ENCODE measurements around the gene AFF1.

AFF1 gene

DNA sequence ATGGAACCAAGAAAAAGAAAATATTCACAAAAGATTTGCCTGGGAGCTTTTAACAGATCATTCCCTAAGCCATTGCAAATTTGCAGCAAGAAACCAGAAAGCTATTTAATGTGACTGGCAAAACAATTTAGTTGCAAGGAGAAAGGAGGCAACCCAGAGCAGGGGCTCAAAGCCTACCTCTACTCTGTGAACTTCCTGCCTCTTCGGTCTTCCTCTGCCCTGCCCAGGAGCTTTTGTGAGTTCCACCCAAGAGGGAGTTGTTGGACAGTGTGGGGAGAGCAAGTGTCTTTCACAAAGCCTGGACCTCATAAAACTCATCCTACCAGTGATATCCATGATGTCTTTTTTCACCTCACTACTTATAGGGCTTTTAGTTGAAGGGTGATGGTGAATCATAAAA, 107.4 kb downstream of the AFF1 start:
- DNase-seq, result no peak

- DNase-seq, result no peak
These were observed 108.4 kb downstream of the AFF1 start for GRCh38 chr4:87042986-87043820.

DNA sequence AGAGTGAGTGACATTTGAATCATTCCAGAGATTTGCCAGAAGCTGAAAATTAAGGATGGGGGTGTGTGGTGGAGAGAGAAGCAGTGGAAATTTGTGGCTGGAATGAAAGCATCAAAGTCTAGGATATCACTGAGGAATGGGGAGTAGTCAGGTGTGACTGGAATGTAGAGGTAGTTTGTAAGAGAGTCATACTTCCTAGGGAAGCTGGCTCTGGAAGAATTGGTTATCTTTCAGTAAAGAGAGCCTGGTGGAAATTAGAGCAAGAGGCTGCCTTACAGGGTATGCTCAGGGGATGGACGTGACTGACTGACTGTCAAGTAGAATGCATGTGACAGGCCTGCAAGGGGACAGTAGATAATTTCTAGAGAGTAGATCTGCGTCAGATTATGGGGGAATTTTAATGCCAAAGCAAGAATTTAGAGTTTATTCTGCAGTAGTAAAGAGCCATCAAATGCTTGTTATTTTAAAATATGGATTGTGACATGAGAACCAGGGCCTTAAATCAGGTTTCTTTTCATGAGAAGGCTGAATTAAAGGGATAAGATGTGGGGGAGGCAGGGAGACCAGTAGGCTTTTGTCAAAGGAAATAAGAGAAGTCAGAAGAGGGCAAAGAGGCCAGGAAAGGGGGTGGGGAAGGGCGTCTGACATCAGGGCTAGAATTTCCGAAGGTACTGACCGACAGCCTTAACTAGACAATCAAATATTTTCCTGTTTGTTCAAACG, 109.9 kb downstream of the AFF1 start:
- DNase-seq, result no peak

- DNase-seq, result no peak
These were observed 110.4 kb downstream of the AFF1 start for GRCh38 chr4:87045234-87045558.

DNA sequence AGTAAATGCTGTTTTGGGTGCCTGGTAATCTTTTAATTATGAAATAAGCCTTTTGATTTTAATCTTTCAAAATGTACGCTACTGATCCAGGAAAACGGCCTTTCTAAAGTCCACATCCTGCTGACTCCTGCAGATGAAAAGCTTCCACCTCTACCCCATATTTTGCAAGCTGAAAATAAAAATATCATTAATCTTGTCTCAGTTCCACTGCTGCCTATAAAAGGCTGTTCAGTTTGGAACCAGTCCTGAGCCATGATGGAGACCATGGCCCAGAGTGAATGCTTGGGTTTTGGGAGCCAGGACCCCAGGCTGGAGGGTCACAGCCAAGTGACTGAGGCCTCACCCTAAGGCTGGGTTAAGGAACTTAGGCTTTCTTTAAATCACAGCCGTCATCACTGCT, 110.8 kb downstream of the AFF1 start:
- no peak for DNase-seq

DNA sequence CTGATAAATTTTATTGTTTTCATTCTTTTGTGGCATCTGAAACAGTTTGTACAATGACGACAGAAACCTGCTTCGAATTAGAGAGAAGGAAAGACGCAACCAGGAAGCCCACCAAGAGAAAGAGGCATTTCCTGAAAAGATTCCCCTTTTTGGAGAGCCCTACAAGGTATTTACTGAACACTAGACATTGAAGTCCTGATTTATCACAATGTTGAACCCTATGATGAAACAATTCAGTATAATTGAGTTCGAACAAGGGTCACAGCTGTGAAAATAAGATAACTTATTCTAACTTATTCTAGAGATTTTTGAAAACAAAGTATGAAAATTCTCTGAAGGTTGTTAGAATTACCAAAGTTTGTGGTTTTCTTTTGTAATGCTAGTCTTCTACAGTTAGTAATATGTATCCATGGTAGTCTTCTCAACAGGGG, 111.3 kb downstream of the AFF1 start:
- no peak for DNase-seq

DNA sequence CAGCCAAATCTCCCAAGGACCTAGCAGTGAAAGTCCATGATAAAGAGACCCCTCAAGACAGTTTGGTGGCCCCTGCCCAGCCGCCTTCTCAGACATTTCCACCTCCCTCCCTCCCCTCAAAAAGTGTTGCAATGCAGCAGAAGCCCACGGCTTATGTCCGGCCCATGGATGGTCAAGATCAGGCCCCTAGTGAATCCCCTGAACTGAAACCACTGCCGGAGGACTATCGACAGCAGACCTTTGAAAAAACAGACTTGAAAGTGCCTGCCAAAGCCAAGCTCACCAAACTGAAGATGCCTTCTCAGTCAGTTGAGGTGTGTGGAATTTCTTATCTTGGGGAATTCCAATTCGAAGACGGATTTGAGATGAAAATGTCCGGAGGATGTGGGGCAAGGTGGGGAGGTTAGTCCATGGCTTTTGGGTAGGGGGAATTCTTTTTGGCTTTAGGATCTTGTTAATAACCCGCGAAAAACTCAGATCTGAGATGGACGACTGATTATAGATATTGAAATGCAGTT, 112.5 kb downstream of the AFF1 start:
- DNase-seq, result no peak

- DNase-seq, result no peak
These were observed 114.7 kb downstream of the AFF1 start for GRCh38 chr4:87049508-87049907.

GRCh38 chr4:87050596-87050995, 115.8 kb downstream of the AFF1 start:
- no peak for DNase-seq

DNA sequence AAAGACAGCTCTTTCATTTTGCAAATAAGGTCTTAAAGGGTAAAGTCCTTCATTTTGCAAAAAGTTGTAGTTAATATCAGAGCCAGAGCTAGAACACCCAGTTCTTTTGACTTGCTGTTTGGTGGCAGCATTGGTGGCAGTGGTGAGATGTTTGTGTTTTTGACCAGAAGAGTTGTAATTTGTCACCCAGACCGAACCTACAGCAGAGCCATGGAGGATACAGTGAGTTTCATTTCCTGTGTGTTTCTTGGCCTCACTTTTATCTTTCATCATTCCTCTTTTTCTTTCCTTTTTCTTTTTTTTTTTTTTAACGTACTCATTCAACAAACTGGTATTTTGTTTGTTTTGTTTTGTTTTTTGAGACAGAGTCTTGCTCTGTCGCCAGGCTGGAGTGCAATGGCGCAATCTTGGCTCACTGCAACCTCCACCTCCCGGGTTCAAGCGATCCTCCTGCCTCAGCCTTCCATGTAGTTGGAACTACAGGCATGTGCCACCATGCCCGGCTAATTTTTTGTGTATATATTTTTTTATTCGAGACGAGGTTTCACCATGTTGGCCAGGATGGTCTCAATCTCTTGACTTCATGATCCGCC, 116.4 kb downstream of the AFF1 start:
- DNase-seq, result no peak

DNA sequence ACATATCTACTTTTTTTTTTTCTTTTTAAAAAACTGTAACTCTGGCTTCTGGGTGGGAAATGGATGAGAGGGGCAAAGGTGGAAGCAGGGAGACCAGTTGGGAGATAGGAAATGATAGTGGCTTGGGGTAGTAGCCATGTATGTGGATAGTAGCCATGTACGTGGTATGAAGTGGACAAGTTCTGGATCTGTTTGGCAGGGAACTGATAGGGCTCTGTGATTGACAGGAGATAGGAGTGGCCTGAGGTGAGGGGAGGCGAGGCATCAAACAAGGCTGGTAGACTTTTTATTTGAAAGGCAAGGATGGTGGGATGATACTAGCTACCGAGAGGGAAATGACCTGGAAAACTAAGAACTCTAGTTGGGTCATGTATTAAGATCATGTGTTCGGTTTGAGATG, 117.8 kb downstream of the AFF1 start:
- DNase-seq, result no peak

GRCh38 chr4:87053176-87053658, 118.4 kb downstream of the AFF1 start:
- no peak for DNase-seq

DNA sequence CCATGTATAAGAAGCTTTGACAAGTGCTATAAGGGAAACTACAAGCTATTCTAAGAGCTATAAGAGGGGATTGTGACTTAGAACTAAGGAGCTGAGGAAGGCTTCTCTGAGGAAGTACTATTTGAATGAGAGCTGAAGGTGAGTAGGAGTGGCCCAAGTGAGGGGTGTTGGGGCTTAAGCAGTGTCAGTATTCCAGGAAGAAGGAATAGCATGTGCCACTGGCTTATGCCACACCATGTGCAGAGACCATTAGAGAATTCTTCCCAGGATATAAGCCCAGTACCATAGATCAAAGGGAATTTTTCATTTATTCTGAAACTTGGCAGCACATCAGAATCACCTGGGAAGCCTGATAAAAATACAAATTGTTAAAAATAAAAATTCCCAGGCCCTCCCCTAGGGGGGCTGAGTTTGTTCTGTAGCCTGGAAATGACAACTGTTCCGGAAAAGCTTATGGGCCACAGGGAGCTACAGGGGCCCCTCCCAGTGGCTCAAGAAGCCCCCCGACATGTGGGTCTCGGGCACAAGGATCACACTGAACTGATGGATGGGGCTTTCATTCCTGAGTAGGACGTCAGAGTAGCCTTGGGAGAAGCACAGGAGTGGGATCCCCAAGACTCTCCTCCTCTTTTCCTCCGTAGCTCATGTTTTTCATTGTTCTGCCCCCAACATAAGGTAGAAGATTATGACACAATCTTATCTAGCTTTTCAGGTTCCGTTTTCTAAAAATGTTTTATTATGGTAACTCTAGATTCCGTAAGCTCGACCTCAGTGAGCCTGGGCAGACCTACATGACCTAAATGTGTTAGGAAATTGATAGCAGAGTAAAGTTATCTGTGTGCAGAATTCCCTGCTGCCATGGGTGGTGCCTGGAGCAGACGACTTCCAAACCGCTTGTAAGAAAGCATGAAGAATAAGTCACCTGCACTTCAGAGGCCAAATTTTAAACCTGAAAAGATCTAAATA, 119.3 kb downstream of the AFF1 start:
- no peak for DNase-seq

GRCh38 chr4:87054900-87055299, 120.1 kb downstream of the AFF1 start:
- no peak for DNase-seq

DNA sequence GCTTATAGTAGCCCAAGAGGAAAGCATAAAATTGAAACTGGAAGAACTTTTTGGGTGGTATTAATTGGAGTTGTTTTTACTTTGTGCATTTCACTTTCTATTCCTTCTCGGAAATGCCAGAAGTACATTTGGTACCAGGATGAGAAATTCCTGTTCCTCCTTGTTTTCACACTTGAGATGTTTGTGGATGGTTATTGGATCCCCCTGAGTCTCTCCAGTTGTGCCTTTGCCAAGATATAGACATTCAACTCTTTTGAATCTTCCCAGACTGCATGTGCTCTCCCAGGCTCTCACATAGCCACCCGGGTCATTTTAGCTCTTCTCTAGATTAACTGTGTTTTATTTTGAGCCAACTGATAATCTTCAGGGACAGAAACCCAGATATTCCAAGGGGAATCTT, 120.5 kb downstream of the AFF1 start:
- no peak for DNase-seq

DNA sequence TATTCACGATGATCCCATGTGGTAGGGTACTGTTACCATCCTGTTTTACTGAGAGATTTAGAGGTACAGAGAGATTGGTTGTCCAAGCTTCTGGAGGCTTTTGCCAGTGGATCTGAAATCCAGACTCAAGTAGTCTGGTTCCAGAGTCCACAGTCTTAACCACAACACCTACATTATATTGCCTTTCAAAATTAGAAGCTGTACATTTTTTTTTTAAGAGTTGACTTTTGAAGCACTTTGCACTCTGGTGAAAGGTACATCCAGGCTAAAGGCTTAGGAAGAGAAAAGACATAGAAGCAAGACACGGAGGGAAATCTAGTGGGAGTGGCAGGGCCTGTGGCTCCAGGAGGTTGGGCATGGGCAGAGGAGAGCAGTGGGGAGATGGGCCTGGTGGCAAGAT, 122.1 kb downstream of the AFF1 start:
- no peak for DNase-seq

GRCh38 chr4:87057835-87058355, 123.1 kb downstream of the AFF1 start:
- DNase-seq, result no peak

- no peak for DNase-seq
These were observed 123.7 kb downstream of the AFF1 start for GRCh38 chr4:87058356-87059073.

- DNase-seq, result no peak
These were observed 126.1 kb downstream of the AFF1 start for GRCh38 chr4:87060957-87061356.

GRCh38 chr4:87065021-87065420, 130.2 kb downstream of the AFF1 start:
- DNase-seq, result no peak

DNA sequence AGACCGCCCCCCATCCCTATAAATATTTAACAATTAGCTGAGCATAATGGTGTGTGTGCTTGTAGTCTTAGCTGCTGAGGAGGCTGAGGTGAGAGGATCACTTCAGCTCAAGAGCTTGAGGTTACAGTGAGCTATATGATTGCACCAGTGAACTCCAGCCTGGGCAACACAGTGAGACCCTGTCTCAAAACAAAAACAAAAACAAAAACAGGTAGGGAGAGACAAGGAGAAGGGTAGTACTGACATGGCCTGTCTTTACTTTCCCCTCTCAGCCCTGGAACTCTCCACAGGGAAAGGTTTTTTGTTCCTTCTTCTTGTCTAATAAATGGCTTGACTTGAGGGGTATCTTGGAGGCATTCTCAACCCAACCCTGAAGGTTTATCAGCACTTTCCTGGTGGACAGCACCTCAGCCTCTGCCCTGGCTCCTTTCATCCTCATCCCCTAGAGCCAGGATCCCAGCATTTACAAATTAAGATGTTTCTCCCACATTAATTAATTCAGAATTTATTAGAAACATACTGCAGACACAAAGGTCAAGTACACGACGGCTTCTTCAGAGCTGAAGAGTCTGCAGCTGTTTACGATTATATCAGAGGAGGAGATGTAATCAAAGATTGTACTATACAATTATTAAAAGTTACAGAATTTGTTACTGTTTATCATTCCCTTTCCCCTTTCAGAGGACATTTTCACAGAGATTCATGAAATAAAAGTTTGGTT, 131.8 kb downstream of the AFF1 start:
- DNase-seq, result no peak

Data from NCI-H2171 (cell line).